ENCODE measurements around the gene FAM241A. TPM values are rescaled to one million over a fixed set of nuclear protein-coding genes. Genes with fewer than 3 reads are reported as not detected.

FAM241A gene
- total and polyA plus RNA-seq, 2 of the 13 experiments (the other 11 are each of a cell fraction or from before 2014, with no cell fraction given) = 0.61 to 0.69 TPM

DNA sequence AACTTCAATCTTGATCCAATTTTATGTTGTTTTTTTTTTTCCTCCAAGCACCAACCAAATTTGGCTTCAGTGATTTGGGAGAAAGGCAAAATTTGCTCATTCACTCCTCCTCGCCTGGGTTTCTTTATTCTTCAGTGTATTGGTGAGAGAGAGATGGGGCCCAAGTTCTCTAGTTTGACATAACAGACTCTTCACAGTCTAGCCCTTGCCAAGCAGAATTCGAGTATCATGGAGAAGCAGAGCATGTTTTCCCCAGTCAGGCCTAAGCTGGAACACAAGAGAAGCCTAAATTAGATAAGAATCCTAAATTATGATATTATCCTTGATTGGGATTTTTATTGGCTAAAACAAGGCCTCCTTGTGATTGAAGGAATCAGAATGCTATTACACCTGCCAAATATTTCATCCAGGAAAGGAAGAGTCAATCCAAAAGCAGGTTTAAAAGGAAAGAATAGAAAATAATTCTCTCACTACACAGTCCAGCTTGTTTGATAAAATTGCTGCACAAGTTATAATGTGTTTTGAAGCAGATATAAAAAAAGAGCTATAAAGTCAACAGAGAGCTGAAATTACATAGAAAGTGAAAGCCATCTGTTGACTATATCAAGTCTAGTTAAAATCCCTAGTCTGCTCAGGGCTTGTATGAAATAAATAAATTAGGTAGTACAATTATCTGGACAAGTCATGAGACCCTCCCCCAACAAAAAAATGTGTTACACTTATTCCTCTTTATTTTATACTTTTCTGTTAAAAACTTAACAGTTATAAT is 39.9 kb upstream of the FAM241A start (continued):
- no peak for TF ChIP-seq BCLAF1 (IDR thresholded peaks at IDR 0.05)
- TF ChIP-seq ARNT (IDR thresholded peaks at IDR 0.05) = no peak
- TF ChIP-seq NR2F1 (CRISPR knock-in tag; IDR thresholded peaks at IDR 0.05) = no peak
- no peak for TF ChIP-seq PCBP2 (optimal IDR thresholded peaks at IDR 0.05; ENCODE audit: low read depth, low read length, poor library complexity, severe bottlenecking)
- no peak for TF ChIP-seq PAF1 (CRISPR knock-in tag; IDR thresholded peaks at IDR 0.05)
- TF ChIP-seq ZNF350 (CRISPR knock-in tag; IDR thresholded peaks at IDR 0.05; ENCODE audit: borderline replicate concordance, low read depth) = no peak

DNA sequence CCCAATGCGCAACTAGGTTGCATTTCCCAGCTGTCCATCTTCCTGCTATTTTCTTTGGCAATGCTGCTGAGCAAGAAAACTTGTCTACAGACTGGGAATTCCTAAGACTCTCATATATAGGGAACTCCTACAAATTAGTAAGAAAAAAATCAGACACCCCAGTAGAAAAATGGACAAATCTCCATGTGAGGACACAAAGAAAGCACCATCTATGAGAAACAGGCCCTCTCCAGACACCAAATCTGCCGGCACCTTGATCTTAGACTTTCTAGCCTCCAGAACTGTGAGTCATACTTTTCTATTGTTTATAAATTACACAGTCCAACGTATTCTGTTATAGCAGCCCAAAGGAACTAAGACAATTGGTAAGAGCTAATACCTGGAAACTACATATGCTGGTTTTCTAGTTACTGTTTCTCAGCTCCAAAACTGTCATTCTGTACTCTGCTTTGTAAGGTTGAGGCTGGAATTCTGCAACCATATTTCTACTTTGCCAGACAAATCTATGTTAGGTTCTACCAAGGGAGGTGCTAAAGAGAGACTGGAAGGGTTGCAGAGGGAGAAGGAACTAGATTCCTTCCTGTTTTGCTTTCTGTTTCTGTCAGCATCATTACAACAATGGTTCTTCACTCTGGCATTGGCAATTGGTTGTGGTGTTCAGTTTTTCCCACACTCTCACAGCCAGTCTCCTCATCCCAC is 35.7 kb upstream of the FAM241A start:
- DNase-seq (ENCODE audit: low spot score) (peak; percentile 20), ATAC-seq (no peak), FAIRE-seq (no peak)
- ChIA-PET CTCF (ENCODE audit: low intra/inter-chr PET ratio, low total read pairs) (no interaction called here), POLR2A (interaction anchor here (1.5 kb wide), 1 partner anchor 123 kb away, joined by 4 read pairs; the partner anchor contains the start of gene AP1AR)
- Histone ChIP-seq H3K9ac (ENCODE audit: insufficient read depth, low read depth, low read length) (no peak overlapping the region), H3K27me3 (ENCODE audit: control insufficient read depth in 1 of 2, insufficient read depth in 2 of 2, low read length in 2 of 2) (peaks cover 0 to 4% of the 10 kb centered on the region in 2 experiments; a peak in 1 of 5 replicates), H4K20me1 (ENCODE audit: insufficient read depth, low read length) (no peaks in the 10 kb centered on the region), H3K4me3 (replicated peaks in 1 of 3; ENCODE audit: insufficient read depth in 1 of 3, low read depth in 2 of 3, low read length in 3 of 3) (no peak overlapping the region), H3K4me2 (ENCODE audit: low read depth, low read length) (no peak overlapping the region), H3K4me1 (ENCODE audit: insufficient read depth, low read length) (peaks cover 34% of the 10 kb centered on the region), H3K36me3 (replicated peaks in 1 of 2; ENCODE audit: control insufficient read depth in 1 of 2, insufficient read depth in 2 of 2, low read length in 2 of 2) (no peaks in the 10 kb centered on the region), H3K79me2 (ENCODE audit: insufficient read depth, low read length) (no peaks in the 10 kb centered on the region), H3K9me3 (ENCODE audit: low read length) (no peaks in the 10 kb centered on the region), H2AFZ (ENCODE audit: low read length) (no peak overlapping the region), H3K27ac (ENCODE audit: extremely low read length, insufficient read depth, low read length) (no peak overlapping the region)
- intact Hi-C loops (cut with micrococcal nuclease; ENCODE audit: unreplicated experiment) (no loop called here), in situ Hi-C loops (cut with HindIII; ENCODE audit: extremely low pct_ligation_motif_present, low pct_unique_long_range_greater_than_20kb) (no loop called here)
- BruUV-seq (replicated peaks) = no TSS peak
- 31% methylated on average over 3 of the region's 3 CpGs for WGBS (ENCODE audit: low lambda C conversion rate)
- TF ChIP-seq MBD4 (IDR thresholded peaks at IDR 0.05; ENCODE audit: borderline replicate concordance, low read length) = no peak
- TF ChIP-seq CREB1 (IDR thresholded peaks at IDR 0.05) = no peak
- 0 out of 2 replicates have a peak, but pooled peaks have one; percentile 17 for TF ChIP-seq CREB1 (CRISPR knock-in tag; IDR thresholded peaks at IDR 0.05)
- 0 out of 2 replicates have a peak, but pooled peaks have one; percentile 16 for TF ChIP-seq ARID5B (CRISPR knock-in tag; IDR thresholded peaks at IDR 0.05)
- TF ChIP-seq FOSL2 (CRISPR knock-in tag; IDR thresholded peaks at IDR 0.05) = peak; percentile 53; the same call in 1 of the 2 replicates
- peak; percentile 90 for TF ChIP-seq ZNF12 (CRISPR knock-in tag; IDR thresholded peaks at IDR 0.05)
- TF ChIP-seq SOX13 (IDR thresholded peaks at IDR 0.05) = no peak
- peak in 1 of 2 experiments; percentile 30; a peak in 1 of 4 replicates for TF ChIP-seq SOX13 (CRISPR knock-in tag; conservative IDR thresholded peaks at IDR 0.05 in 1 of 2, IDR thresholded peaks at IDR 0.05 in 1 of 2)
- TF ChIP-seq ZNF136 (CRISPR knock-in tag; IDR thresholded peaks at IDR 0.05; ENCODE audit: low read depth) = no peak
- no peak for TF ChIP-seq JUND (CRISPR knock-in tag; IDR thresholded peaks at IDR 0.05)

All from HepG2 (cell line).